Measurements from ENCODE around the gene GPR161. TPM values are rescaled to one million over a fixed set of nuclear protein-coding genes. Genes with fewer than 3 reads are reported as not detected.

Gene GPR161
- total RNA-seq, 2 experiments from 2014 or later, result 0.15 TPM; not detected in 1

DNA sequence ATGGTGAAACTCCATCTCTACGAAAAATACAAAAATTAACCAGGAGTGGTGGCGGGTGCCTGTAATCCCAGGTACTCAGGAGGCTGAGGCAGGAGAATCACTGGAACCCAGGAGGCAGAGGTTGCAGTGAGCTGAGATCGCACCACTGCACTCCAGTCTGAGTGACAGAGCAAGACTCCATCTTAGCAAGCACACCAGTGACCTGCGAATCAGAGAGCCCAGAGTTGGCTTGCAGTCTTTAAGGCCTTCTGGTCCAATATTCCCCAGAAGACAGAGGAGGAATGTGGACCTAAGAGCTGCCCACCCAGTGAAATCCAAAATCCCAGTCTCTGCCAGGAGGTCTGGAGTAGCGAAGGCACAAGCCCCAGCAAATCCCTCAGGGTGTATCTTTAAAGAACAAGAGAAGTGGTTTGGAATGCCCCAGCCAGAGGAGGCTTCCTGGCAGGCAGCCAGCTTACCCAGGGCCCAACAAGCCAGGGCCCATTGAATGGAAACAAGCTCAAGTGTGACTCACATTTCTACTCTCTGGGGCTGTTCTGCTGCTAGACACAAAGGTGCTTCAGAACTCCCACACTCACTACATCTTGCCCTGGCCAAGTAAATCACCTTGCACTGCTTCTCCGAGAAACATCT is 23.9 kb downstream of the GPR161 start:
- BruUV-seq (replicated peaks), result no TSS peak
- CTCF ChIA-PET (ENCODE audit: unreplicated experiment), result no interaction called here
- Histone ChIP-seq H4K20me1 (ENCODE audit: insufficient read depth, low read length) (no peaks in the 10 kb centered on the region), H3K79me2 (ENCODE audit: insufficient read depth, low read depth, low read length) (no peaks in the 10 kb centered on the region), H3K9me3 (ENCODE audit: low read length) (no peaks in the 10 kb centered on the region), H2AFZ (ENCODE audit: low read length) (no peak overlapping the region), H3K9me2 (ENCODE audit: insufficient read depth, low read length) (no peaks in the 10 kb centered on the region), H3K4me2 (ENCODE audit: low read length) (no peak overlapping the region), H3K4me1 (ENCODE audit: insufficient read depth, low read length, poor library complexity, severe bottlenecking) (no peaks in the 10 kb centered on the region), H3K27ac (ENCODE audit: low read depth, low read length, poor library complexity, severe bottlenecking) (no peak overlapping the region), H3K36me3 (ENCODE audit: insufficient read depth, low read length) (no peaks in the 10 kb centered on the region), H3K4me3 (ENCODE audit: low read depth, low read length, poor library complexity, severe bottlenecking) (no peak overlapping the region)
- DNase-seq (ENCODE audit: low spot score), result no peak
- TF ChIP-seq, protein P1, sequence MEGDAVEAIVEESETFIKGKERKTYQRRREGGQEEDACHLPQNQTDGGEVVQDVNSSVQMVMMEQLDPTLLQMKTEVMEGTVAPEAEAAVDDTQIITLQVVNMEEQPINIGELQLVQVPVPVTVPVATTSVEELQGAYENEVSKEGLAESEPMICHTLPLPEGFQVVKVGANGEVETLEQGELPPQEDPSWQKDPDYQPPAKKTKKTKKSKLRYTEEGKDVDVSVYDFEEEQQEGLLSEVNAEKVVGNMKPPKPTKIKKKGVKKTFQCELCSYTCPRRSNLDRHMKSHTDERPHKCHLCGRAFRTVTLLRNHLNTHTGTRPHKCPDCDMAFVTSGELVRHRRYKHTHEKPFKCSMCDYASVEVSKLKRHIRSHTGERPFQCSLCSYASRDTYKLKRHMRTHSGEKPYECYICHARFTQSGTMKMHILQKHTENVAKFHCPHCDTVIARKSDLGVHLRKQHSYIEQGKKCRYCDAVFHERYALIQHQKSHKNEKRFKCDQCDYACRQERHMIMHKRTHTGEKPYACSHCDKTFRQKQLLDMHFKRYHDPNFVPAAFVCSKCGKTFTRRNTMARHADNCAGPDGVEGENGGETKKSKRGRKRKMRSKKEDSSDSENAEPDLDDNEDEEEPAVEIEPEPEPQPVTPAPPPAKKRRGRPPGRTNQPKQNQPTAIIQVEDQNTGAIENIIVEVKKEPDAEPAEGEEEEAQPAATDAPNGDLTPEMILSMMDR (conservative IDR thresholded peaks at IDR 0.05; ENCODE audit: low read length), result no peak
- no peak for TF ChIP-seq EZH2phosphoT487 (IDR thresholded peaks at IDR 0.05; ENCODE audit: borderline replicate concordance, low read depth, low read length)
- POLR2A ChIA-PET, result interaction anchor here (0.6 kb wide), 2 partner anchors 13 to 72 kb away, joined by 3 to 4 read pairs; no protein-coding TSS in a partner anchor
- intact Hi-C loops (cut with micrococcal nuclease; ENCODE audit: unreplicated experiment), result no loop called here

DNA sequence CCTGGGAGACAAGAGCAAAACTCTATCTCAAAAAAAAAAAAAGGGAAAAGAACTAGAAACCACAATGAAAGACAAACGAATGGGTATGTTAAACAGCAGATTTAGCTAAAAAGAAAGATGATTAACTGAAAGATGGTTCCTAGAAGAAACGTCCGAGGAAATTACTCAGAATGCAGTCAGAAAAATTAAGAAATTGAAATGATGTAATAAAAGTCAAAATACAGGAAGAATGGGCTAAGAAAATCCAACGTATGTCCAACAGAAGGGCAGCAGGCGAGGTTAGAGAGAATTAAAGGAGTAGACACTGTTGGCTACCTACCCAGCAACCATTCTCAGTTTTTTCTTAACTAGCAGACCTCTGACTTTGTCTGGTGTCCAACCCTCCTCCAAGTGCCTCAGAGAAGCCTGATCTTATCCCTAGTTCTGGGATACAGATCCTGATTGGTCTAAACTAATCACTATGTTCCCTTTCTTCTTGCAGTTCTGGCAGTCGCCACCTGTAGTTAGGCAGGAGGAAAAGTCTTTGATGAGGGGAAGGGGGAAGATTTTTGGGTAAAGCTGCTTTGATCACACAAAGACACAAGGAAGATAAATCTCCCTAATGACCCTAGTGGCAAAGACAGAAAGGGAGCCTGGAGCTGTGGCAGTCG is 25.7 kb downstream of the GPR161 start:
- TF ChIP-seq, protein P1 (conservative IDR thresholded peaks at IDR 0.05; ENCODE audit: low read length), result no peak
- TF ChIP-seq EZH2phosphoT487 (IDR thresholded peaks at IDR 0.05; ENCODE audit: borderline replicate concordance, low read depth, low read length), result no peak
- no peaks in the 10 kb centered on the region for H3K9me2 ChIP-seq (ENCODE audit: insufficient read depth, low read length)
- H3K4me3 ChIP-seq (ENCODE audit: low read depth, low read length, poor library complexity, severe bottlenecking), result no peak overlapping the region
- no peaks in the 10 kb centered on the region for H4K20me1 ChIP-seq (ENCODE audit: insufficient read depth, low read length)
- H2AFZ ChIP-seq (ENCODE audit: low read length), result no peak overlapping the region
- no peak overlapping the region for H3K27ac ChIP-seq (ENCODE audit: low read depth, low read length, poor library complexity, severe bottlenecking)
- H3K4me1 ChIP-seq (ENCODE audit: insufficient read depth, low read length, poor library complexity, severe bottlenecking), result no peaks in the 10 kb centered on the region
- DNase-seq (ENCODE audit: low spot score), result no peak
- H3K79me2 ChIP-seq (ENCODE audit: insufficient read depth, low read depth, low read length), result no peaks in the 10 kb centered on the region
- H3K9me3 ChIP-seq (ENCODE audit: low read length), result no peaks in the 10 kb centered on the region
- no TSS peak for BruUV-seq (replicated peaks)
- no peak overlapping the region for H3K4me2 ChIP-seq (ENCODE audit: low read length)
- CTCF ChIA-PET (ENCODE audit: unreplicated experiment), result no interaction called here
- no peaks in the 10 kb centered on the region for H3K36me3 ChIP-seq (ENCODE audit: insufficient read depth, low read length)
- POLR2A ChIA-PET, result interaction anchor here (0.7 kb wide), 2 partner anchors 16 to 66 kb away, joined by 3 read pairs; no protein-coding TSS in a partner anchor
- intact Hi-C loops (cut with micrococcal nuclease; ENCODE audit: unreplicated experiment), result no loop called here

DNA sequence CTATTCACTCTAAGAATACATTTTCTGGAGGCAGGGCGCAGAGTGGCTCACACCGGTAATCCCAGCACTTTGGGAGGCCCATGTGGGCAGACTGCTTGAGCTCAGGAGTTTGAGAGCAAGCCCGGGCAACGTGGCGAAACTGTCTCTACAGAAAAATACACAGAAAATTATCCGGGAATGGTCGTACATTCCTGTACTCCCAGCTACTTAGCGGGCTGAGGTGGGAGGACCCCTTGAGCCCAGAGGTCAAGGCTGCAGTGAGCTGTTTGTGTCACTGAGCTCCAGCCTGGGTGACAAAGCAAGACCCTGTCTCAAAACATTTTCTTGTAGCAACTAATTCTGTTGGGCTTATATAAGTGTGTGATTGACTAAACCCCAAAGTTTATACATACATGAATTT is 30.5 kb downstream of the GPR161 start:
- H3K4me1 ChIP-seq (ENCODE audit: insufficient read depth, low read length, poor library complexity, severe bottlenecking), result no peaks in the 10 kb centered on the region
- TF ChIP-seq, protein P1 (conservative IDR thresholded peaks at IDR 0.05; ENCODE audit: low read length), result no peak
- no peak for TF ChIP-seq EZH2phosphoT487 (IDR thresholded peaks at IDR 0.05; ENCODE audit: borderline replicate concordance, low read depth, low read length)
- no peaks in the 10 kb centered on the region for H4K20me1 ChIP-seq (ENCODE audit: insufficient read depth, low read length)
- H3K4me2 ChIP-seq (ENCODE audit: low read length), result no peak overlapping the region
- CTCF ChIA-PET (ENCODE audit: unreplicated experiment), result interaction anchor here (1.4 kb wide), 1 partner anchor 24 kb away, joined by 4 read pairs; no protein-coding TSS in a partner anchor
- H3K9me3 ChIP-seq (ENCODE audit: low read length), result no peaks in the 10 kb centered on the region
- no peaks in the 10 kb centered on the region for H3K9me2 ChIP-seq (ENCODE audit: insufficient read depth, low read length)
- no peak overlapping the region for H2AFZ ChIP-seq (ENCODE audit: low read length)
- no peaks in the 10 kb centered on the region for H3K36me3 ChIP-seq (ENCODE audit: insufficient read depth, low read length)
- no peak overlapping the region for H3K27ac ChIP-seq (ENCODE audit: low read depth, low read length, poor library complexity, severe bottlenecking)
- no peaks in the 10 kb centered on the region for H3K79me2 ChIP-seq (ENCODE audit: insufficient read depth, low read depth, low read length)
- intact Hi-C loops (cut with micrococcal nuclease; ENCODE audit: unreplicated experiment), result no loop called here
- DNase-seq (ENCODE audit: low spot score), result no peak
- BruUV-seq (replicated peaks), result no TSS peak
- no peak overlapping the region for H3K4me3 ChIP-seq (ENCODE audit: low read depth, low read length, poor library complexity, severe bottlenecking)
- POLR2A ChIA-PET, result no interaction called here
